CD4-positive, alpha-beta T cell treated with Interferon gamma for 1 hour (primary cell): Measurements from ENCODE around the gene TRAK2.
"Not testable (repeated sequence)": the region's sequence is repeated elsewhere in the genome, so short reads cannot be mapped to it uniquely, and the experiment has no call there.

Experiments used
- DNase-seq: peaks from one replicate; pipeline ENCODE4 v3.0.0-alpha.2; 2020

The TRAK2 gene

DNA sequence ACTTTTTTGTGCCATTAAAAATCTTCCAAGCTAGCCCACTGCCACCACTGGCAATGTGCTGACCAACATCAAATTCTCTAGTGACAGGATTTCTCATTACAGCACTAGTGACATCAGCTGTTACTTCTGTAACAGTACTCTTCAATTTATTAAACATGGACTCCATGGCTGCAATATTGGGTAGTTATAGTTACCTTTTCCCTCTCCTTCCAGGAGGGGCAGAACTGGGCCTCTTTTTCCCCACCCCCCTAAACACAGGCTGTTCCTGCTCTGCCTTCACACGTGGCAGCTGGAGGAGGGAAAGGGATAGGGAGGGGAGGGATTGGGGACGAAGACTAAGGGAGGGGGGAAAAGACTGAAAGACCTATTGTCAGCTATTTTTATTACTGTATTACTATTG, 38.1 kb downstream of the TRAK2 start:
- DNase-seq: no peak

DNA sequence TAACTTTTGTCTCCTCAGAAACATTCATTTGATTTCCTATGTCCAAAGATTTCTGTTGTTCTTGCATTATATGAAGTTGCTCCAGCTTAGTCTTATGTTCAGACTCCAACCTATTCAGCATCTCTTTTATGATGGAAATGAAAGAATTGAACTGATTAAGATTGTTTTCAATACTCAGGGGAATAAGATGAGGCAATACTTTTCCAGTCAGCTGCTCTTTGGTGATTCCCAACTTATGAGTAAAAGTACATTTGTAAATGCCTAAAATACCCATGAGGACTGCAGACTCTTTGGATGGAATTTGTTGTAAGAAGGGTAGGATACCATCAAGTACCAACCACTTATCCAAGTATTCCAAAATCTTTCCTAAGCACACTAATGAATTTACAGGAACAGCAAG, 39.8 kb downstream of the TRAK2 start:
- no peak for DNase-seq

DNA sequence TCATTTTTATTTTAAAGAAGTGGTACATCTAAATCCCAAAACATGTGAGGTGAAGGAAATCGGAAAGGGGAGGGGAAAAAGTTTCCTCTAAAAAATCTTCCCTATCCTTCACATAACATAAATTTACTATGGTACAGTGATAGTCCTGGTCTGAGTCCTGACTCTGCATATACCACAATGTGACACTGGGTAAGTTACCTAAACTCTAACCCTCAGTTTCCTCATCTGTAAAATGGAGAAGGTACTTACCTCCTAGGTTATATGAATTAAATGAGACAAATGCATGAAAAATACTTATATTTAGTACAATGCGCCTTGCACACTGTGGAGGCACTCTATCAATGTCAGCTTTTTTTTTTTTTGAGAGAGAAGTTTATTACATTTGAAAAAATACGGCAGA, 42.3 kb downstream of the TRAK2 start:
- DNase-seq: no peak

DNA sequence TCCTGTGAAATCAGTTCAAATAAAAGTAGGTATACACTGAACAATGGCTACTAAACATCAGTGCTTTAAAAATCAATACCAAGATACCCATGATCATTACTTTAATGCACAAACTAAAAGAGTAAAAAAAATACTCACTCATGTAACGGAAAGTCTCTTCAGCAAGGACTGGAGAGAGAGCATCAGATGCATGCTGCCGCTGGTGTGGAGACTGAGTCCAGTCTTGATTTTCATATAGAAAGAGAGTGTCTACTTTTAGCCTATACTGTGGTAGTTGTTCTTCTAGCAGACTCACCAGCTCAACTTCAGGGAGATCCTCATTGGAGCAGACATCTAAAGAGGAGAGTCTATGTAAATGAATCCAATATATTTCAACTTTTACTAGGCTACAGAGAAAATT, 44.0 kb downstream of the TRAK2 start:
- no peak for DNase-seq

DNA sequence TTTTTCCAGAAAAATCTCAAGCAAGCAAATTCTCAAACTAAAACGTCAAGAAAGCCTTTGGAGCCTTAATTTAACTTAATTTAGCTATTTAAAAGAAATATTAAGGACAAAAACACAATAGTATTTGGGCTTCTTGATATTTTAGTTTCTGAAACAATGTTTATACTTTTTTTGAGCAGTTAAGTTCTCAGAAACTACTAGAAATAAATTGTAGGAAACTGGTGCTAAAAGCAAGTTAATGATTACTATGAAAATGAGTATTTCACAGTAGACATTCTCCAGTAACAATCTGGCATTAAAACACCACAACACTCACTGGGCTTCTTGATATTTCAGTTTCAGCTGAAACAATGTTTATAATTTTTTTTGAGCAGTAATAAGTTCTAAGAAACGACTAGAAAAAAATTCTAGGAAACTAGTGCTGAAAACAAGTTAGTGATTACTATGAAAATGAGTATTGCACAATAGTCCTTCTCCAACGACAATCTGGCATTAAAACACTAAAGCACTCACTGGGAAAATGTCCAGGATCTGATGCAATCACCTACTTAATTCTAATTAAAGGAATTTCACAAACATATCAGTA, 45.1 kb downstream of the TRAK2 start:
- no peak for DNase-seq

DNA sequence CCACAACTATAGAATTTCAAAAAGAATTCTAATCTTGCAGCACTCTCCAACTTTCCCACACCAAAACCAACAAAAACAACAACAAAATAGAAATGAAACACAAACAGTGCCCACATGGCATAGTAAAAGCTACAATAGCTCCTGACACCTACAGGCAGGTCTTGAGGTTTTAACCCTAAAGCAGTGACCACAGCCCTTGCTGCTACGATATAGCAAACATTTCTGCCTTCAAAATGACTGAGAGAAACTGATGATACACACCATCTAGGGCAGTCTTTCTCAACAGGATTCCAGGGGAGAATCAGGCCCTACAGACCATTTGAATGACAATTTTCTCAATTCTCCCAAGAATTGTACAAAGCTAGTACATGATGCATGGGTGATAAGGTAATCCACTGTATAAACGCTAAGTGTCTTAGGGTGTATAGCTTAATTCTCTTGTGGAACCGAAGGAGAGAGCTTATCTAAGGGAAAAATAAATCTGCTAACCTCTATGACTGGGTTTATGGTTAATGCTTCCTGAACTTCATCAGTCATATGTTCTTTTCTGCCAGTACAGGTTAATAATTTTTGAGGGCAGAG, 46.5 kb downstream of the TRAK2 start:
- DNase-seq: no peak

DNA sequence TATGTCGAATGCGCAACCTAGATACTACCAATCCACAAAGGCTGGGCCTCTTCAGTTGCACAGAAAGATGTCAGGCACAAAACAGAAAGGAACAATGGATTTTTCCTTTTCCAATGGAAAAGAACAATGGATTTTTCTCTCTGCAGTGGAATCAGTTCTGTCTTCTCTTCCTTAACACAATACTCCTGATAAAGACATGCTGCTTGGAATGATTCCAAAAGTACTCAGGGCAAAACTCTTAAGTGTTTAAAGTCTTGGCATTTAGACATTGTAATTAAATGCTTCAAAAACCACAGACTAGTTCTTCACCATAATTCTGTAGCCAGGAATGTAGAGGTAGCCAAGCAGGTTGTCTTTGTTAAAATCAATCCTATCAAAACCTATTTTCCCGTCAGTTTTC, 47.4 kb downstream of the TRAK2 start:
- DNase-seq: no peak

DNA sequence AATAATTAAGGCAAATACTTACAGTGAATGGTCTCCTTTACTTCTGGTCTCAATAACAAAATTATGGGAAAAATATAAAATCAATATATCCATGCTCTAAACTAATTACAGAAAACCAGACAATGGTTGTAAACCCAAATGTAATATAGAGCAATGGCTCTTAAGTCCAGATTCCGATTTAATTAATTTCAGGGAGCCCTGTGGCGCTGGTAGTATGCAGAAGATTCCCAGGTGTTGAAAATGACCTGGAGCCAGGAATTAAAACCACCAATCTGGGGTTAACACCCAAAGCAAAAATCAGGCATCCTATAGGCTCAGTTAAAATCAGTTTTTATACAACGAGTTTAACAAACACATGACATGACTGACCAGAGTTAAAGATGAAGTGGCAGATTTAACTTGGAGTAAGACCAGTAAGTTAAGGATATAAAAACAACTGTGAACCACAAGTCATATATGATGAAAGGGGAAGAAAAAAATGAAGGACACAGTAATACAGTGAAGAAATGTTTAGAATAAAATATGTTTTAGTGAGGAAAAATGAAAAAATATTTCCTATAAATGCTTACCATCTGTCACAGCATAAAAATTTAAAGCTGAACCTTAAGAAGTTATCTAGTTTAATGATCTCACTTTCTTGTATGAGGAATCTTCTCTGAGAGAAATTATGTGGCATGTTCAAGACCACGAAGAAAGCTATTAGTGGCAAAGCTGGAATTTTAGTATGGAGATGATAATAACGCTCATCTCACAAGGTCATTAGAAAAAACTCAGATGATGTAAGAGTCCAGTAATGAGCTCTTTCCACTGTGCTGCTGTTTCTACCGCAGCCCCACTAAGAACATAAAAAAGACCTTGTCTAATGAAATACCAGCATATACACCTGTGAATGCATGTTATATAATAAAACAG, 48.4 kb downstream of the TRAK2 start:
- DNase-seq: no peak

DNA sequence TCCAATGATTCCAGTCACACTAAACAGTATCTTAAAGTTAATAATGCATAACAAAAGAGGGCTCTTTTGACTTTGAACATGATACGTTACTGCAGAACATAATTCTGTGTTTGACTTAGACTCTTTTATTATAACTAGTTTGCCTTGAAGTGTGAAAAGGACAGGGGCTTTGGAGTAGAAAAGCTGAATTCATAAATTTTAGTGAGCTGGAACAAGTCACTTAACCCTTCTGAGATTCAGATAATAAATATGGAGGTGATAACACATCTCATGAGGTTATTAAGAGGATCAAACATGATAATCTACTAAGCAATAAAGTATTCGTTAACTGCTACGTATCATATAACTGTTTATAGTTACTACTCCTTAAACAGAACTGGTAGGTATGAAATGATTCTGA, 49.4 kb downstream of the TRAK2 start:
- DNase-seq: no peak

DNA sequence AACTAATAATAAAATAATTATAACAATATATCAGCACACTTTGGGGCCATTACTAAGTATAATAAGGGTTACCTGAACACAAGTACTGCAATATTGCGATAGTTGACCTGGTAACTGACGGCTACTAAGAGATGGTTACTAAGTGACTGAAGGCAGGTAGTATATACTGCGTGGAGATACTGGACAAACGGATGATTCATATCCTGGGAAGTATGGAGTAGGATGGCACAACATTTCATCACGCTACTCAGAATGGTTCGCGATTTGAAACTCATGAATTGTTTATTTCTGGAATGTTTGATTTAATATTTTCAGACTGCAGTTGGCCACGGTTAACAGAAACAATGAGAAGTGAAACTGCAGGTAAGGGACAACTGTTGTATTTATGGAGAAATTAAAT, 54.7 kb downstream of the TRAK2 start:
- DNase-seq: no peak

DNA sequence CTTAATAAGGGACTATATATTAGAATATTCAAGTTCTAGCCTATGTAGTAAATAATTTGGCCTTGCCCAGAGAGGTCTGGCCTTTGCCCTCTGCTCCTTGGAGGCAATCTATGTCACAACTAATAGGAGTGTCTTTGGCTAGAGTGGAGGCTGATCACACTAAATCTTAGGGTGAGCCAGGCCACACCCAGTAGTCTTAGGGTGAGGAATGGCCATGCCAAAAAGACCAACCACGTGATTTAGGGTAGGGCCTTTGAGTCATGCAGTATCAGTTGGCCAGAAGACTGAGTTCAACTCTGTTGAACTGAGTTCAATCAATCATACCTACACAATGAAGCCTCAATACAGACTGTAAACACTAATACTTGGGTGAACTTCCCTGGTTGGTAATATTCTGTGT, 68.1 kb downstream of the TRAK2 start:
- DNase-seq: no peak

DNA sequence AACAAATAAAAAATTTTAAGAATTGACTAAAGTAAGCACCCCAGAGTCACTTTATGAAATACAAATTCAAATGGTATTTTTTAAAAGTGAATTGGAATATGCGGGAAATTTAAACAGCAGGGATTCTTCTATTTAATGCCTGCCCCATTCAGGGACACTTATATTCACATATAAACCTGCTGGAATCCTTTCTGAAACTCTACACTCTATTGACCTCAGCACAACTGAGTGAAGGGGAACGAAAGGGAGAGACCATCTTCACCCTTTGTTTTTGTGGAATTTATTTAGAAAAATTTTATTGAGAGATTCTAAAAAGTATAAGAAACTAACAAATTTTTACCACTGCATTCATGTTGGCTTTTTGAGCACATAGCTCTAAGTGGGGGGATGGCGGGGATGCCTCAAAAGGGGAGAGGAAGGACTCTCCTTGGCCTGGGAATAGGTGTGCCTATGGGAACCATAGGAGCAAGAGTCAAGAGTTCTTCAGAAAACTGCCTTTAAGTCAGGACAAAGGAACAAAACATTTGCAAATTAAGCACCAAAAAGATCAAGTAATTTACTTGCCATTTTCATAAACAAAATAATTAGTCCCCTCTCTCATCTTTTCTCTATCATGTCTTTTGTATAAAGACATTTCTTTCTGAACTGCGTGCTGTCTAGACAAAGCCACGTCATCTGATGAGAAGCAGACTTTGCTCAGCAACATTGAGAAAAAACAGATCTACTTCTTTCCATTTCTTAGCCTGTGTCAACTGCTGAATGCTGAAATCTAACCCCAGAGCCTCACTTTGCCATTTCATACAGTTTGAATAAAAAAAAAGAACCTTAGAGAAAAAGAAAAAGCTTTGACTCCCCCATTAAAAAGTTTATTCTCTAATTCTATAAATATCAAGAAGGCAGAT, 72.5 kb downstream of the TRAK2 start:
- no peak for DNase-seq

DNA sequence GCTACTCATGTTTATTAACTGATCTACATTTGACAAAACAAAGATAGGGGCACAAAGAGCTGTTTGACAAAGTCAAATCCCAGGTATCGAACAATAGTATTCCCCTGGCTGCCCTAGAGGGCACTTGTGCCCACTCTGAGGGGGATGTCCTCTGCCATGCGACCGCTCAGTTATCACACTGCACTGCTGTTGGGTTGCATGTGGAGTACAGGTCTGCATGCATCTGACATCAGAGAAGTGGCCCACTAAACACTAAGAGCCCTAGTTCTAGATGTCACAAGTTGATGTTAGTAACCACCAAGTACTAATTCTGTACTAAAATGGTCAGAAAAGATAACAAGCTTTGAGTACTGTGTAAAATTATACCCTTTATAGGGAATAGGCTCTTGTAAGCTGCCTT, 74.0 kb downstream of the TRAK2 start:
- DNase-seq: no peak

DNA sequence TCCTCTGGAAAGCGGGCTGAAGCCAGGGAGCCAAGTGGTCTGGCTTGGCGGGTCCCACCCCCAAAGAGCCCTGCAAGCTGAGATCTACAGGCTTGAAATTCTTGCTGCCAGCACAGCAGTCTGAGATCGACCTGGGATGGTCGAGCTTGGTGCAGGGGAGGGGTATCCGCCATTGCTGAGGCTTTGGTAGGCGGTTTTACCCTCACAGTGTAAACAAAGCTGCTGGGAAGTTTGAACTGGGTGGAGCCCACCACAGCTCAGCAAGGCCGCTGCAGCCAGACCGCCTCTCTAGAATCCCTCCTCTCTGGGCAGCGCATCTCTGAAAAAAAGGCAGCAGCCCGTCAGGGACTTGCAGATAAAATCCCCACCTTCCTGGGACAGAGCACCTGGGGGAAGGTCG, 81.5 kb downstream of the TRAK2 start:
- DNase-seq: no peak

DNA sequence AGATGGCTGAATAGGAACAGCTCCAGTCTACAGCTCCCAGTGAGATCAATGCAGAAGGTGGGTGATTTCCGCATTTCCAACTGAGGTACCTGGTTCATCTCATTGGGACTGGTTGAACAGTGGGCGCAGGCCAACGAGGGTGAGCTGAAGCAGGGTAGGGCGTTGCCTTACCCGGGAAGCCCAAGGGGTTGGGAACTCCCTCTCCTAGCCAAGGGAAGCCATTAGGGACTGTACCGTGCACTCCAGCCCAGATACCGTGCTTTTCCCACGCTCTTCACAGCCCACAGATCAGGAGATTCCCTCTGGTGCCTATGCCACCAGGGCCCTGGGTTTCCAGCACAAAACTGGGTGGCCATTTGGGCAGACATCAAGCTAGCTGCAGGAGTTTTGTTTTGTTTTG, 81.9 kb downstream of the TRAK2 start:
- not testable (repeated sequence) for DNase-seq

DNA sequence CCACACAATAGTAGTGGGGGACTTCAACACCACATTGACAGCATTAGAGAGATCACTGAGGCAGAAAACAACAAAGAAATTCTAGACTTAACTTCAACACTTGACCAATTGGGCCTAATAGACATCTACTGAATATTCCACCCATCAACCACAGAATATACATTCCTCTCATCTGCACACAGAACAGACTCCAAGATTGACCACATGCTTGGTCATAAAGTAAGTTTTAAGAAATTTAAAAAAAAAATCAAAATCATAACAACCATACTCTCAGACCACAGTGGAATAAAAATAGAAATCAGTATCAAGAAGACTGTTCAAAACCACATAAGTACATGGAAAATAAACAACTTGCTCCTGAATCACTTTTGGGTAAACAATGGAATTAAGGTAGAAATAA, 85.1 kb downstream of the TRAK2 start:
- no peak for DNase-seq

DNA sequence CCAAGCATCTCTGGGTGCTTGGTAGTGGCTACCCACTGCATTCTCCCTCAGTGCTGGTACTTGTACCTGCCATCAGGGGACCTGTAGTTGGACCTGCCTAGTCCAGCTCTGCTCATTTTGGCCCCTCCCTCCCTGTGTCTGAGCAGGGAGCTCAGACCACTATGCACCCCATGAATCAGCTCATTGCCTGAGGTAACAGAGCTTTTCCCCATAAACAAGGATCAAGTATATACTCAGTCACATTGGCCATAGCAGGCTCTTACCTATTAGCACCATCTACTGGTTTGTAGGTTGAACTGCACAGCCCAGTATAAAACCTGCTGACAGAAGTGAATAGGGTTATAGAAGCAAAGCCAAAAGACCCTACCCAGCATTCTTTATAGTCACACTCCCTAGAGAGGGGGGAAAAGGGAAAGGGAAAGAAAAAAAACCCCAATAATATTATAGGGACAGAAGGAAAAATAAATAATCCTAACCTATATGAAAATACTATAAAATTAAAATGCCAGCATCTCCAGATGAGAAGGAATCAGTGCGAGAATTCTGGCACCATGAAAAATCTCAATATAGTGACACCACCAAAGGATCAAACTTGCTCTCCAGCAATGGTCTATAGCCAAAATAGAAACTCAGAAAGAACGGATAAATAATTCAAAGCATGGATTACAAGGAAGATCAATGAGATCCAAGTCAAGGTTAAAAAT, 87.2 kb downstream of the TRAK2 start:
- DNase-seq: peak; percentile 32

DNA sequence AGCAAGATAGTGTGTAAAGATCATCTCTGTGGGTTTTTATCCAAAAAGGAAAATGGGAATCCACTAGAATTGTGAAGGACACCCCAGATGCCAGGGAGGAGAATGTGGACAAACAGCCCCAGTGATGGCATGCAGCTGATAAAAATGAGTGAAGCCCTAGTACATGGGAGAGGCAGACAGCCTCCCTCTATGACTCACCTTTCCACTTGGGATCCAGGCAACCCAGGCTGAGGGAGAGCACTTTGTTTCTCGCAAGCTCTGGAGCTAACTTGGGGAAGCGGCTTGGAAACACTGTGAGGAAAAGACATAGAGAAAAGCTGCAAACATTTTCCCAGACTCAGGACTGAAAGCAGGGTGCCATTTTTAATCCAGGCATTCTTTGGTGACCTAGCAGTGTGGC, 88.9 kb downstream of the TRAK2 start:
- DNase-seq: no peak

DNA sequence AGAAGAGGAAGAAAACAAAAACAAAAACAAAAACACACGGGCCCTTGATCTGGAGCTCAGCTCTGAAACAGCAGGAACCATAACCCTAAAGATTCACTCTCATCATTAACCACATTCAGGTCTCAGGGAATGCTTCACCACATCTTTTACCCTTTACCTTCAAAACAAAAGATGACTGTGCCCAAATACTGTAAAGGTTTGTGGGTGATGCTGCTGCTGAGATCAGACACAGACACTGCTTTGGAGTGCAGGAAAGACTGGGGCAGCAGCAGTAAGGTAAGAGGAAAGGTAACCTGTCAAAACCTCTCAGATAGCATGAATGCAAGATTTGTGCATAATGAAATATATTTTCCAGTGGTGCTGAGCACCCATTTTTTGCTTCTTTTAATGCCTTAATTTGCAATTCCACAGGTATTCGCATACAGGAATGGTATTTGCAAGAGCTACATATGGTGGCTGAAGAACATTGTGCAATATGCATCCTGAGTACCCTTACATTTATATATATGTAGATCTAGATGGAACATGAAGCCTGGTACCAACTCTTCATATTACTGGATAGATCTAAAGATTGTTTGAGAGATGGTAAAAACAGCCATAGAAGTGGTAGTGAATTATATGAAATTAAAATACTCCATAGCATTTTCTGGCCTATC, 90.1 kb downstream of the TRAK2 start:
- no peak for DNase-seq

DNA sequence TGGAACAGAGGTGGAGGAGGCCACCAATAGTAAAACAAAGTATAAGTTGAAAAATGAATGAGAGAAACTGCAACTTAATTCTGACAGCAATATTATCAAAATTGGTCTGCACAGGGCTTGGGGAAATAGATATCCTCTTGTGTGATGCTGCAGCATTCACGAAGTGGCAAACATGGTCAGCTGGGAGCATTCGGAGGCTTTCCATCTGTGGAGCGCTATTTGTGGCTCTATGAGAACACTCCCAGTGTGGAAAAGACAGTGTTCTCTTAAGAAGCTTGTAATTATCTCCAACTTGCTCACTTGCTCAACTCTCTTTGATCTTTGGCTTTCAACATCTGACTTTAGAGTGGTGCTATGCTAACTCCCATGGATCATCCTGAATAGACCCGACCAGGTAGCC, 91.0 kb downstream of the TRAK2 start:
- DNase-seq: no peak

DNA sequence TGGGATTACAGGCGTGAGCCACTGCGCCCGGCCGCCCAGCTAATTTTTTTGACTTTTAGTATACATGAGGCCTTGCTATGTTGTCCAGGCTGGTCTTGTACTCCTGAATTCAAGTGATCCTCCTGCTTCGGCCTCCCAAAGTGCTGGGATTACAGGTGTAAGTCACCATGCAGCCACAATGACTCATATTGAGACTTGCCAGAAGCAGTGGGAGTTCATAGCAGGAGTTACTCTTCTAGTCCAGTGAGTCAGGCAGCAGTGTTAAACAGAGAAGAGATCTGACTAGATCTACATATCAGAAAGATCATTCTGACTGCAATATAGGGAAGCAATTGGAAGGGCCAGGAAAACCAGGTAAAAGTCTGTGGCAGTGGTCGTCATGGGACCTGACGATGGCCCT, 92.6 kb downstream of the TRAK2 start:
- no peak for DNase-seq

DNA sequence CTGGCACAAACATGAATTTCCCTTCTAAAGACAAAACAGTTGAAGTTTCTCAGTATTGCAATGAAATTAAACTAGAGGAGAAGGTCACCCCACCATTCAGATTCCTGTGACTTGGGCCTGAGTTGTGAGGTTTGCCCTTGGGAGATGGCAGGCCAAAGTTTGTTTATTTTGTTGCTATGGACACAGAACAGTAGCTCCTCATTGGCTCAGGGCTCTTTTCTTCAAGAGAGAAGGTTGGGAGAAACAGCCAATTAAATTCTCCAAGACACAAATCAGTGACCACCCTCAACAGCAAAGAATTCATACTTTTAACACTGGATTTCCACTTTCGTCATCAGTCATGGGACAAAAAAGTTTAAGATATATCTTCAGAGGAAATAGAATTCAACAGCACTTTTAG, 94.0 kb downstream of the TRAK2 start, which contains the start of gene FLACC1:
Gene FLACC1 (minus strand): TSS at position 125 of the 400 bp plus-strand sequence. CDS start 5,941 bp downstream, outside the sequence.
- no peak for DNase-seq
